B cell (primary cell): ENCODE results near the gene DHRS7B. TPM values are rescaled to one million over a fixed set of nuclear protein-coding genes. Genes with fewer than 3 reads are reported as not detected.
"Not testable (repeated sequence)": the region's sequence is repeated elsewhere in the genome, so short reads cannot be mapped to it uniquely, and the experiment has no call there.

Source experiments
- ATAC-seq: fragments of 200-7000 bp; cut with Tn5 transposase; one replicate; pipeline ENCODE4 v1.10.0; 2021; ENCODE audit warnings: low read depth, mild to moderate bottlenecking, moderate number of reproducible peaks, moderate library complexity
- CTCF ChIA-PET: fragments of 350-600 bp; sonication (Branson Sonifier 250); formaldehyde crosslinking; loops from one replicate; lab custom pipeline; 2021; ENCODE audit warnings: antibody characterized with exemption, inconsistent platforms; lab: Charles Lee
- POLR2A ChIA-PET: fragments of 350-600 bp; sonication (Branson Sonifier 250); formaldehyde crosslinking; loops from one replicate; lab custom pipeline; 2021; ENCODE audit warnings: antibody characterized with exemption; lab: Charles Lee
- DNase-seq: peaks from one replicate; pipeline ENCODE4 v3.0.0; 2013
- H2AFZ ChIP-seq: 2 replicates; pipeline ENCODE4 v1.6.1; 2012; ENCODE audit warnings: mild to moderate bottlenecking, low read depth, low read length; ENCODE audit not compliant: insufficient read depth, poor library complexity, severe bottlenecking
- H3K27ac ChIP-seq, 2 donors: 1 replicate in 1 of 2; 2 replicates in 1 of 2; pipeline ENCODE4 v1.5.1; 2012 to 2013; ENCODE audit warnings: low read length in 2 of 2, mild to moderate bottlenecking in 2 of 2, moderate library complexity in 1 of 2
- H3K27me3 ChIP-seq, 4 experiments: fragments of 200-600 bp in 1 of 4; sonication (generic) in 1 of 4; replicated peaks in 1 of 4; 1 replicate in 2 of 4; 2 replicates in 2 of 4; pipeline versions ENCODE4 v1.6.1 to v1.7.0; 2013 to 2016; ENCODE audit warnings: low read length in 3 of 4, mild to moderate bottlenecking in 2 of 4, mixed read lengths in 1 of 4, moderate library complexity in 1 of 4; ENCODE audit not compliant: insufficient read depth in 4 of 4, control insufficient read depth in 3 of 4; ENCODE audit errors: control extremely low read depth in 1 of 4
- H3K36me3 ChIP-seq, 2 experiments: replicated peaks in 1 of 2; 1 replicate in 1 of 2; 2 replicates in 1 of 2; pipeline versions ENCODE4 v1.6.1 to v1.7.1; 2013; ENCODE audit warnings: low read length in 1 of 2; ENCODE audit not compliant: insufficient read depth in 2 of 2, control insufficient read depth in 1 of 2; ENCODE audit errors: control extremely low read depth in 1 of 2, extremely low read depth in 1 of 2
- H3K4me1 ChIP-seq, 2 donors: fragments of 200-600 bp in 1 of 2; sonication (generic) in 1 of 2; 1 replicate in 1 of 2; 2 replicates in 1 of 2; pipeline versions ENCODE4 v1.5.1 to v1.6.1; 2013 to 2017; ENCODE audit warnings: low read length in 2 of 2; ENCODE audit not compliant: control insufficient read depth in 2 of 2, insufficient read depth in 2 of 2
- H3K4me2 ChIP-seq: replicated peaks from 2 replicates; pipeline ENCODE3; 2012; ENCODE audit warnings: mild to moderate bottlenecking, low read depth, low read length; ENCODE audit not compliant: poor library complexity, severe bottlenecking
- H3K4me3 ChIP-seq, 5 experiments: fragments of 200-600 bp in 1 of 5; sonication (generic) in 1 of 5; 1 replicate in 3 of 5; 2 replicates in 2 of 5; pipeline versions ENCODE4 v1.5.1 to v1.7.0; 2011 to 2016; ENCODE audit warnings: low read length in 4 of 5, mild to moderate bottlenecking in 4 of 5, low read depth in 2 of 5, control low read depth in 1 of 5, moderate library complexity in 1 of 5; ENCODE audit not compliant: insufficient read depth in 1 of 5; ENCODE audit errors: control extremely low read depth in 1 of 5, extremely low read depth in 1 of 5
- H3K79me2 ChIP-seq: fragments of 200-600 bp; sonication (generic); one replicate; pipeline ENCODE4 v1.6.0; 2016; ENCODE audit warnings: low read length; ENCODE audit not compliant: control insufficient read depth, insufficient read depth
- H3K9ac ChIP-seq: fragments of 200-600 bp; sonication (generic); 2 replicates; pipeline ENCODE4 v1.6.1; 2017; ENCODE audit warnings: mild to moderate bottlenecking, low read length, moderate library complexity
- H3K9me3 ChIP-seq, 3 donors: one replicate each; pipeline versions ENCODE4 v1.6.1 to v1.7.1; 2013; ENCODE audit warnings: low read length in 2 of 3; ENCODE audit not compliant: control insufficient read depth in 2 of 3, insufficient read depth in 1 of 3; ENCODE audit errors: control extremely low read depth in 1 of 3
- H4K20me1 ChIP-seq: 2 replicates; pipeline ENCODE4 v1.6.0; 2012; ENCODE audit warnings: mild to moderate bottlenecking, low read length; ENCODE audit not compliant: insufficient read depth, control insufficient read depth, poor library complexity, severe bottlenecking
- H3K27ac Mint-ChIP-seq: one replicate; pipeline ENCODE4 v1.8.0; 2021; ENCODE audit warnings: mixed read lengths
- H3K27me3 Mint-ChIP-seq: one replicate; pipeline ENCODE4 v1.8.0; 2021; ENCODE audit warnings: mixed read lengths
- H3K4me1 Mint-ChIP-seq: one replicate; pipeline ENCODE4 v1.8.0; 2021; ENCODE audit warnings: mixed read lengths
- H3K4me3 Mint-ChIP-seq: one replicate; pipeline ENCODE4 v1.8.0; 2021; ENCODE audit warnings: mixed read lengths
- H3K9me3 Mint-ChIP-seq: one replicate; pipeline ENCODE4 v1.8.0; 2022; ENCODE audit warnings: mixed read lengths; ENCODE audit not compliant: insufficient read depth
- EZH2 ChIP-seq: IDR thresholded peaks from 2 replicates; pipeline ENCODE4 v1.6.1; 2012; ENCODE audit warnings: borderline replicate concordance, low read depth, mild to moderate bottlenecking, moderate library complexity, low read length; ENCODE audit not compliant: insufficient read depth, poor library complexity, severe bottlenecking
- WGBS: methylation state at CpG from one replicate; pipeline ENCODE4 v1.1.5; 2013; ENCODE audit warnings: missing lambda C conversion rate; ENCODE audit not compliant: insufficient coverage; 5-methylcytosine and 5-hydroxymethylcytosine counted together
- intact Hi-C: fragments of 100-400 bp; cut with micrococcal nuclease; formaldehyde crosslinking; loops from one replicate; pipeline ENCODE4 v1.10.0; 2022
- polyA plus RNA-seq: library from polyadenylated mRNA; depleted of rRNA; stranded (reverse); fragments of >200 nt; gene quantifications from 2 replicates; pipeline ENCODE4 v1.2.3, GENCODE V29; 2012
- total RNA-seq, 2 donors: library from RNA; stranded (reverse); fragments of 120-200 nt in 1 of 2; gene quantifications; 1 replicate in 1 of 2; 2 replicates in 1 of 2; pipeline versions ENCODE4 v1.2.3 to v1.2.4, GENCODE V29; 2013 to 2022
- TF ChIP-seq, protein P1 (sequence below): fragments of 200-600 bp; IDR thresholded peaks from one replicate; pipeline ENCODE4 v1.8.0; 2022; ENCODE audit warnings: antibody characterized with exemption, mild to moderate bottlenecking

Gene DHRS7B
- total and polyA plus RNA-seq, 2 donors (not counting 1 experiment from before 2014, with no cell fraction given): 8.2 to 13.4 TPM

DNA sequence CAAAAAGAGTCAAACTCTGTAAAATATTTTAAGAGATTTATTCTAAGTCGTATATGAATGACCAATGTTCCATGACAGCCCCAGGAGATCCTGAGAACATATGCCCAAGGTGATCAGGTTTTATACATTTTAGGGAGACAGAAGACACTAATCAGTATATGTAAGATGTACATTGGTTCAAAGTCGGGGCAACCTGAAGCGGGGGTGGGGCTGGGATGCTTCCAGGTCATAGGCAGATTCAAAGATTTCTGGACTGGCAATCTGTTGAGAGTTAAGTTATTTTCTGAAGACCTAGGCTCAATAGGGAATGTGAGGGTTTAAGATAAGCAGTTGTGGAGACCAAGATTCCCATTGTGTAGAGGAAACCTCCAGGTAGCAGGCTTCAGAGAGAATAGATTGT is 20.4 kb upstream of the DHRS7B start:
- no peak overlapping the region for H3K4me3 ChIP-seq
- no peak overlapping the region for H3K27ac ChIP-seq
- H3K27me3 ChIP-seq: no peaks in the 10 kb centered on the region
- ChIA-PET POLR2A (no interaction called here), CTCF (interaction anchor here (1.2 kb wide), 1 partner anchor 15 kb away, joined by 3 read pairs; no protein-coding TSS in a partner anchor)
- H2AFZ ChIP-seq: no peak overlapping the region
- DNase-seq (no peak), ATAC-seq (no peak)
- H4K20me1 ChIP-seq: no peaks in the 10 kb centered on the region
- H3K79me2 ChIP-seq: no peaks in the 10 kb centered on the region
- H3K27me3 Mint-ChIP-seq: peaks cover 4% of the 10 kb centered on the region
- 100% methylated on average over 2 of the region's 3 CpGs for WGBS
- TF ChIP-seq, protein P1, sequence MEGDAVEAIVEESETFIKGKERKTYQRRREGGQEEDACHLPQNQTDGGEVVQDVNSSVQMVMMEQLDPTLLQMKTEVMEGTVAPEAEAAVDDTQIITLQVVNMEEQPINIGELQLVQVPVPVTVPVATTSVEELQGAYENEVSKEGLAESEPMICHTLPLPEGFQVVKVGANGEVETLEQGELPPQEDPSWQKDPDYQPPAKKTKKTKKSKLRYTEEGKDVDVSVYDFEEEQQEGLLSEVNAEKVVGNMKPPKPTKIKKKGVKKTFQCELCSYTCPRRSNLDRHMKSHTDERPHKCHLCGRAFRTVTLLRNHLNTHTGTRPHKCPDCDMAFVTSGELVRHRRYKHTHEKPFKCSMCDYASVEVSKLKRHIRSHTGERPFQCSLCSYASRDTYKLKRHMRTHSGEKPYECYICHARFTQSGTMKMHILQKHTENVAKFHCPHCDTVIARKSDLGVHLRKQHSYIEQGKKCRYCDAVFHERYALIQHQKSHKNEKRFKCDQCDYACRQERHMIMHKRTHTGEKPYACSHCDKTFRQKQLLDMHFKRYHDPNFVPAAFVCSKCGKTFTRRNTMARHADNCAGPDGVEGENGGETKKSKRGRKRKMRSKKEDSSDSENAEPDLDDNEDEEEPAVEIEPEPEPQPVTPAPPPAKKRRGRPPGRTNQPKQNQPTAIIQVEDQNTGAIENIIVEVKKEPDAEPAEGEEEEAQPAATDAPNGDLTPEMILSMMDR: no peak
- TF ChIP-seq EZH2: no peak
- H3K4me2 ChIP-seq: no peak overlapping the region
- intact Hi-C loops: no loop called here
- no peaks in the 10 kb centered on the region for H3K4me1 Mint-ChIP-seq
- no peaks in the 10 kb centered on the region for H3K36me3 ChIP-seq
- no peaks in the 10 kb centered on the region for H3K9me3 ChIP-seq
- H3K4me1 ChIP-seq: no peaks in the 10 kb centered on the region
- no peaks in the 10 kb centered on the region for H3K9me3 Mint-ChIP-seq
- no peak overlapping the region for H3K4me3 Mint-ChIP-seq
- H3K9ac ChIP-seq: no peak overlapping the region
- no peak overlapping the region for H3K27ac Mint-ChIP-seq

DNA sequence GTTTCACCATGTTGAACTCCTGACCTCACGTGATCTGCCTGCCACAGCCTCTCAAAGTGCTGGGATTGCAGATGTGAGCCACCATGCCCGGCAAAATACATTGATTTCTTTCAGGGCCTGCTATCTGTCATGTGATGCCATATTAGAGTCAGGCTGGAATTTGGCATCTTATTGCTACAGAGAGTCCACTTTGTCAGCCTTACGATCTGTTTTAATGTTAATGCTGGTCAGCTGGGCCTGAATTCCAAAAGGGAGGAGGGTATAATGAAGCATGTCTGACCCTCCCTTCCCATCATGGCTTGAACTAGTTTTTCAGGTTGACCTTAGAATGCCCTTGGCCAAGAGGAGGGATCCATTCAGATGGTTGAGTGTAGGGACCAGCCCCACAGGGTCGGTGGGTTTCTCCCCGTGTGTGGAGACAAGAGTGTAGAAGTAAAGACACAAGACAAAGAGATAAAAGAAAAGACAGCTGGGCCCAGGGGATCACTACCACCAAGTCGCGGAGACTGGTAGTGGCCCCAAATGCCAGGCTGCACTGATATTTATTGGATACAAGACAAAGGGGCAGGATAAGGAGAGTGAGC is 19.6 kb upstream of the DHRS7B start:
- H3K27me3 Mint-ChIP-seq, H3K4me3 Mint-ChIP-seq, H3K4me1 ChIP-seq, POLR2A ChIA-PET, H3K9me3 Mint-ChIP-seq, H3K27ac ChIP-seq, H2AFZ ChIP-seq, H3K4me1 Mint-ChIP-seq, H3K27me3 ChIP-seq, H4K20me1 ChIP-seq, H3K4me2 ChIP-seq, H3K9me3 ChIP-seq, H3K36me3 ChIP-seq, H3K79me2 ChIP-seq, H3K27ac Mint-ChIP-seq, intact Hi-C loops, H3K4me3 ChIP-seq, DNase-seq, ATAC-seq, H3K9ac ChIP-seq: not testable (repeated sequence)
- WGBS: 100% methylated on average over 4 of the region's 7 CpGs
- CTCF ChIA-PET: interaction anchor here (1.2 kb wide), 1 partner anchor 14 kb away, joined by 3 read pairs; no protein-coding TSS in a partner anchor
